Activated CD4-positive, CD25-positive, alpha-beta regulatory T cell treated with anti-CD3 and anti-CD28 coated beads, Interleukin-2, amount 50 U/mL, for 72 hours (primary cell): ENCODE data around the gene TRPM6.

Experiments used
- DNase-seq: peaks from one replicate; pipeline ENCODE4 v3.0.0; 2021

The TRPM6 gene

GRCh38 chr9:74772121-74772520 lies 115.6 kb downstream of the TRPM6 start:
- DNase-seq = no peak

GRCh38 chr9:74771672-74772071 lies 116.0 kb downstream of the TRPM6 start:
- DNase-seq = no peak

- no peak for DNase-seq
These were observed 116.5 kb downstream of the TRPM6 start for GRCh38 chr9:74771262-74771585.

GRCh38 chr9:74770508-74771261 lies 117.0 kb downstream of the TRPM6 start:
- peak; percentile 50 for DNase-seq

GRCh38 chr9:74765481-74765971 lies 122.2 kb downstream of the TRPM6 start:
- no peak for DNase-seq

- DNase-seq = no peak
These were observed 124.8 kb downstream of the TRPM6 start for GRCh38 chr9:74762950-74763349.

- no peak for DNase-seq
These were observed 127.6 kb downstream of the TRPM6 start for GRCh38 chr9:74760031-74760700.

GRCh38 chr9:74755999-74756398 lies 131.7 kb downstream of the TRPM6 start:
- no peak for DNase-seq

GRCh38 chr9:74755355-74755754 lies 132.4 kb downstream of the TRPM6 start:
- no peak for DNase-seq

GRCh38 chr9:74753650-74754049 lies 134.1 kb downstream of the TRPM6 start:
- no peak for DNase-seq

GRCh38 chr9:74748966-74749365 lies 138.8 kb downstream of the TRPM6 start:
- DNase-seq = no peak

- no peak for DNase-seq
These were observed 144.7 kb downstream of the TRPM6 start for GRCh38 chr9:74742792-74743730.

GRCh38 chr9:74742191-74742790 lies 145.4 kb downstream of the TRPM6 start:
- no peak for DNase-seq

GRCh38 chr9:74736646-74737045 lies 151.1 kb downstream of the TRPM6 start:
- DNase-seq = no peak

- DNase-seq = no peak
These were observed 152.0 kb downstream of the TRPM6 start for GRCh38 chr9:74735761-74736160.

GRCh38 chr9:74729136-74729695 lies 158.5 kb downstream of the TRPM6 start:
- DNase-seq = no peak

- no peak for DNase-seq
These were observed 159.5 kb downstream of the TRPM6 start for GRCh38 chr9:74728176-74728575.

- DNase-seq = no peak
These were observed 161.1 kb downstream of the TRPM6 start for GRCh38 chr9:74726581-74726980.

- no peak for DNase-seq
These were observed 163.4 kb downstream of the TRPM6 start for GRCh38 chr9:74724317-74724716.

- no peak for DNase-seq
These were observed 165.7 kb downstream of the TRPM6 start for GRCh38 chr9:74721696-74722660.

- no peak for DNase-seq
These were observed 168.4 kb downstream of the TRPM6 start for GRCh38 chr9:74719306-74719705.
